OCI-M2 (cell line): ENCODE data around the gene C16orf82.

Experiments used
- DNase-seq: peaks from one replicate; lab custom pipeline; 2025; ENCODE audit not compliant: unreplicated experiment; lab: John Stamatoyannopoulos, UW

C16orf82 gene

GRCh38 chr16:27066668-27067537, at the start of gene C16orf82:
TSS of gene C16orf82 (plus strand) at chr16:27066927.
- no peak for DNase-seq

- DNase-seq: no peak
Measured at GRCh38 chr16:27020031-27020430, 46.7 kb upstream of the C16orf82 start.

GRCh38 chr16:27024010-27024409, 42.7 kb upstream of the C16orf82 start:
- no peak for DNase-seq

- DNase-seq: no peak
Measured at GRCh38 chr16:27025581-27025980, 41.1 kb upstream of the C16orf82 start.

GRCh38 chr16:27027971-27028370, 38.8 kb upstream of the C16orf82 start:
- no peak for DNase-seq

GRCh38 chr16:27028591-27029110, 38.1 kb upstream of the C16orf82 start:
- no peak for DNase-seq

GRCh38 chr16:27029525-27029924, 37.2 kb upstream of the C16orf82 start:
- DNase-seq: no peak

GRCh38 chr16:27033281-27033979, 33.3 kb upstream of the C16orf82 start:
- DNase-seq: no peak

- no peak for DNase-seq
Measured at GRCh38 chr16:27040732-27041131, 26.0 kb upstream of the C16orf82 start.

GRCh38 chr16:27046958-27047518, 19.7 kb upstream of the C16orf82 start:
- no peak for DNase-seq

- DNase-seq: no peak
Measured at GRCh38 chr16:27048316-27048715, 18.4 kb upstream of the C16orf82 start.

- DNase-seq: no peak
Measured at GRCh38 chr16:27049117-27049516, 17.6 kb upstream of the C16orf82 start.

GRCh38 chr16:27052007-27052406, 14.7 kb upstream of the C16orf82 start:
- no peak for DNase-seq

GRCh38 chr16:27053996-27054395, 12.7 kb upstream of the C16orf82 start:
- DNase-seq: no peak

GRCh38 chr16:27058299-27058698, 8.4 kb upstream of the C16orf82 start:
- DNase-seq: no peak

- no peak for DNase-seq
Measured at GRCh38 chr16:27070776-27071175, 4.0 kb downstream of the C16orf82 start.

GRCh38 chr16:27073733-27074132, 7.0 kb downstream of the C16orf82 start:
- DNase-seq: no peak

- no peak for DNase-seq
Measured at GRCh38 chr16:27080895-27081294, 14.2 kb downstream of the C16orf82 start.

- no peak for DNase-seq
Measured at GRCh38 chr16:27083861-27084261, 17.1 kb downstream of the C16orf82 start.

GRCh38 chr16:27084307-27085028, 17.7 kb downstream of the C16orf82 start:
- DNase-seq: no peak

GRCh38 chr16:27085182-27085581, 18.5 kb downstream of the C16orf82 start:
- no peak for DNase-seq
